Non-pigmented ciliary epithelial cell (primary cell): ENCODE data around the gene GPRIN3.
"Not testable (repeated sequence)": the region's sequence is repeated elsewhere in the genome, so short reads cannot be mapped to it uniquely, and the experiment has no call there.

ENCODE experiments used
- DNase-seq: peaks from one replicate; pipeline ENCODE4 v3.0.0-alpha.2; 2010; ENCODE audit warnings: low read depth

Gene GPRIN3

GRCh38 chr4:89311433-89311832 lies 3.8 kb upstream of the GPRIN3 start:
- DNase-seq: no peak

DNA sequence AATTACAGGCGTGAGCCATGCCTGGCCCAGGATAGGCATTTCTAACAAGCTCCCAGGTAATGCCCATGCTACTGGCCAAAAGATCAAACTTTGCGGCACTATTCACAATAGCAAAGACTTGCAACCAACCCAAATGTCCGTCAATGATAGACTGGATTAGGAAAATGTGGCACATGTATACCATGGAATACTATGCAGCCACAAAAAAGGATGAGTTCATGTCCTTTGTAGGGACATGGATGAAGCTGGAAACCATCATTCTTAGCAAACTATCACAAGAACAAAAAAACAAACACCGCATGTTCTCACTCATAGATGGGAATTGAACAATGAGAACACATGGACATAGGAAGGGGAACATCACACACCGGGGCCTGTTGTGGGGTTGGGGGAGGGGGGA lies 1.6 kb upstream of the GPRIN3 start:
- not testable (repeated sequence) for DNase-seq

- DNase-seq: no peak
Observed at GRCh38 chr4:89308161-89308500, 531 bp upstream of the GPRIN3 start.

DNA sequence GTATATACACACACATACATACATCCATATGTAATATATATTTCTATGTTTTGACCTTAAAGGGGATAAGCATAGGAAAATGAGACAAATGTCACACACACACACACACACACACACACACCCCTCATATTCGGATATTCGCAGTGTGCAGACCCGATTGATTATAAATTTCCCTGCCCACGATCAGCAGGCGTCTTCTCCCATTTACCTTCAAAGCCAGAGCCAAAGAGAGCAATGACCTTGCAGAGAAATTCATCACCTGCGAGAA lies 488 bp downstream of the GPRIN3 start:
- DNase-seq: no peak

GRCh38 chr4:89306486-89307177 lies 968 bp downstream of the GPRIN3 start:
- DNase-seq: no peak

GRCh38 chr4:89305712-89306437 lies 1.7 kb downstream of the GPRIN3 start:
- no peak for DNase-seq

DNA sequence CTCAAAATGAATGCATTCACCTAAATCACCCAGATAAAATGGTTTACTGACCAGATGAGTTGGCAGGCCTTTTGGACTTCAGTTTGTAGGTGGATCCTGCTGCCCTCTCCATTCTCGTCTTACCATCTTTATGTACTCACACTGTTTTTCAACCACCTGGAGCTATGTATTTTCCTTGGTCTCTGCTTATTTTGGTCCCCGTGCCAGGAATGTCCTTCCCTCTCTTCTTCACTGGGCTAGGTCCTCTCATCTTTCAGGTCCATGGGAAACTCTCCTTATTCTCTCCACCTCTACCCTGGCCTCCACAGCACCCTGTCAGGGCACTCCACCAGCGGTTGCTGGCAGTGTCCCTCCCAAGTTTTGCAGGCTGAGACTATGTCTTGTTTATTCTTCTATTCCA lies 2.6 kb downstream of the GPRIN3 start:
- DNase-seq: no peak

- DNase-seq: no peak
Observed at GRCh38 chr4:89303814-89304388, 3.7 kb downstream of the GPRIN3 start.

DNA sequence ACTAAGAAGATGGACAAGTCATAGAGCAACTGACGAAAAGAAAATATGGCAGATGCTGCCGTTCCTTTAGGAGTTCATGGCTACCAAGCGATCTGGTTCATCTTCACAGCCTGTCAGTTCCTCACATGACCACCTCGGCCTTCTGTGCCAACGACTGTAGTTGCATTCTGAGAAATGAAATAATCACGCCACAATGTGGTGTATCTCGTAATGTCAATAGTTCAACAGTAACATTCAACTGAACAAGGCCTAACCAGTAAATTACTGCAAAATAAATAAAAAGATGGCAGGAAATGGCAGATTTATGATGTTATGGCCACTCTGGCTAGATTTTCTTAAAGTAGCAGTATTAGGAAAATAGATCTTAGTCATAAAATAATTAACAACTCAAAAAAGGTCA lies 4.4 kb downstream of the GPRIN3 start:
- no peak for DNase-seq

- no peak for DNase-seq
Observed at GRCh38 chr4:89301902-89302301, 5.7 kb downstream of the GPRIN3 start.

GRCh38 chr4:89301003-89301402 lies 6.6 kb downstream of the GPRIN3 start:
- no peak for DNase-seq

GRCh38 chr4:89300499-89300898 lies 7.1 kb downstream of the GPRIN3 start:
- DNase-seq: no peak

- DNase-seq: no peak
Observed at GRCh38 chr4:89300060-89300459, 7.5 kb downstream of the GPRIN3 start.

GRCh38 chr4:89299153-89299791 lies 8.3 kb downstream of the GPRIN3 start:
- DNase-seq: no peak

- DNase-seq: no peak
Observed at GRCh38 chr4:89298788-89299152, 8.8 kb downstream of the GPRIN3 start.

DNA sequence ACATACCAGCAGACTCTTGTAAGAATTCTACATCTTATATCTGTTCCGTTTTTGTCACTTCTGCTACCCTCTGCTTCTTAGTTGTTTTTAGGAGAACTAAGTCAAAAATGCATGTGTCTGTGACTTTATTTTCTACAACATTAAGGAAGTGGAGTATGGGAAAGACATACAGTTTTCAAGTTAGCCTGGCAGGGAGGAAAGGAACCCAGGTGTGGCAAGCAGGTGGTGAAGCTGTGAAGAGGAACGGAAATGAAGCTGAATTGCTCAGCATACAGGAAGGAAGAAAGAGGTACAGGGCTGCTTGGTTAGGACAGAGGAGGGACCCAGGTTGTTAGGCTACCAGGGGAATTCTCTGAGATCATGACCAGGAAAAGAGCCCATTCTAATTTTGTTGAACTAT lies 9.4 kb downstream of the GPRIN3 start:
- DNase-seq: no peak

- DNase-seq: no peak
Observed at GRCh38 chr4:89296896-89297295, 10.7 kb downstream of the GPRIN3 start.

GRCh38 chr4:89296399-89296798 lies 11.2 kb downstream of the GPRIN3 start:
- DNase-seq: no peak

DNA sequence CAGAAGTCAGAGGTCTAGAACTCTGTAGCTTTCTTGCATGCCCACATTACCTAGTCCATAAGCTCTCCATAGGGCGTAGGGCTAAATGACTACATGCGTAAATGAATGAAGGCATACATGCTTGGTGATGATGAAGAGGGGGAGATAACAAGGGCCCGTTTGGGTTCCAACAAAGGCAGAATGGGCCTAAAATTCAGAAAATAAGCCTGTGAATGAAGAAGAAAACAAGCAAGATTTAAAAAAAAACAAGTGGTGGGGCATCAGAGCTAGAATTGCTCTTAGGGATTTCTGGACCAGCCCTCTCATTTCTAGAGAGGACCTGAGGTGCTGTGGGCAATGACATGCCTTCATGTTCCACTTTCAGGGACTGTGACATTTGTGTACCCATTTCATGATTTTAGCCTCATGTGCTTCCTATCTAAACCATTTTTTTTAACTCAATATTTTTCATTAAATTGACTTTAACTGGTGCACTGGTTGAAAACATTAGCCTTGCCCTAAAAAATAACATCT lies 12.1 kb downstream of the GPRIN3 start:
- no peak for DNase-seq

GRCh38 chr4:89294573-89295269 lies 12.9 kb downstream of the GPRIN3 start:
- no peak for DNase-seq

DNA sequence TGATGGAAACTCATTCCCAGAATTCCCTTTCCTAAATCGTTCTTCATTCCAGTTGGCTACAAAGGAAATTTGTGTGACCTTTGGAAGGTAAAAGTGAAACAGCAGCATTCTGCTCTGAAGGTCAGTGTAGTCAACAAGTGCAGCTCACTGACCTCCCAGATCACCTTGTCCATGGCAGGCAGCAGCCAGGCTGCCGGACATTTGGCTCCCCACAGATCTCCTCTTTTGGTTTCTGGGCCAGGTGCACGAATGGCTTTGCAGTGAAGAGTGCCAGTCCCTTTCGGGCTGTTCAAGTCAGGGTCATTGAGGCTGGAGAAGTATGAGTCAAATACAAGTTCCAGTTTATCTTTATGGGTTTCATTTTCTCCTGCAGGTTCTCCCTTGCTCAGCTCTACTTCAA lies 14.3 kb downstream of the GPRIN3 start:
- DNase-seq: no peak

DNA sequence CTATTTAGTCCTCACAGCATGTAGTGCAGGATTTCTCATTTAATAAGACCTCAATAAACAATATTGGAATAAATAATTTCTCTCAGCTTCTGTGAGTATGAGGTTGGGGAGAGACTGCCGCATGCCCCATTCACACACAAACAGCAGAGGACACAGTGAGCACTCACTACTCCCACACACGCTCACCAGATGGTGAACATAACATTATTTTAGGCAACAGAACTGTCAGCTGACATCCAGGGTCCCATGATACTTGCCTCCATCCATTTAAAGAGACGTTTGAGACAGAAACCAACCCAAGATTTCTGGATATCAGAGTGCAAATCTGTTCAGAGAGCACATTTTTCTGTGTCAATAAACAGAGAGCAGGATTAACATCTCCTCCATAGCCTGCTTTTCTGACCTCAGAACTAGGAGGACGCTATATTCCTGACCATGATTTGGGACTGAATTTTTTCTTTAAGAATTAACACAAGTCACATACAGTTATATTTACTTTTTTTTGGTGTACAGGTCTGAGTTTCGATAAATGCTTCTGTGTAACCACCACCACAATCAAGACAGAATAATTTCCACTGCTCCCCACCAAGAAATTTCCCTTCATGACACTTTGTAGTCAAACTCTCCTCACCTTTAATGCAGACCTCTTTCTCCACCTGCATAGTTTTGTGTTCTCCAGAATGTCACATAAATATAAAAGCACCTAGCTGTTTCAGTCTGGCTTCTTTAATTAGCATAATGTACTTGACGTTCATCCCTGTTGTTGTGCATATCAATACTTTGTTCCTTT lies 16.7 kb downstream of the GPRIN3 start:
- no peak for DNase-seq
